Activated CD4-positive, alpha-beta T cell treated with anti-CD3 and anti-CD28 coated beads for 48 hours (primary cell): ENCODE results near the gene CASS4.

Experiments used
- DNase-seq: peaks from one replicate; pipeline ENCODE4 v3.0.0-alpha.2; 2020

Gene CASS4

GRCh38 chr20:56426026-56426425 lies 14.0 kb downstream of the CASS4 start:
- DNase-seq, result no peak

- DNase-seq, result no peak
Measured at GRCh38 chr20:56426926-56427325, 14.9 kb downstream of the CASS4 start.

- no peak for DNase-seq
Measured at GRCh38 chr20:56427797-56428196, 15.7 kb downstream of the CASS4 start.

GRCh38 chr20:56428410-56428809 lies 16.4 kb downstream of the CASS4 start:
- DNase-seq, result no peak

GRCh38 chr20:56428881-56429280 lies 16.8 kb downstream of the CASS4 start:
- DNase-seq, result no peak

GRCh38 chr20:56429502-56429901 lies 17.4 kb downstream of the CASS4 start:
- DNase-seq, result peak; percentile 55

- DNase-seq, result no peak
Measured at GRCh38 chr20:56429941-56430340, 17.9 kb downstream of the CASS4 start.

GRCh38 chr20:56430461-56430860 lies 18.4 kb downstream of the CASS4 start:
- no peak for DNase-seq

- no peak for DNase-seq
Measured at GRCh38 chr20:56430957-56431356, 18.9 kb downstream of the CASS4 start.

- DNase-seq, result no peak
Measured at GRCh38 chr20:56431471-56431870, 19.4 kb downstream of the CASS4 start.

GRCh38 chr20:56433221-56433879 lies 21.3 kb downstream of the CASS4 start:
- DNase-seq, result no peak

GRCh38 chr20:56433880-56434255 lies 21.8 kb downstream of the CASS4 start:
- DNase-seq, result no peak

- no peak for DNase-seq
Measured at GRCh38 chr20:56437196-56437960, 25.3 kb downstream of the CASS4 start.

- no peak for DNase-seq
Measured at GRCh38 chr20:56438284-56438683, 26.2 kb downstream of the CASS4 start.

- peak; percentile 24 for DNase-seq
Measured at GRCh38 chr20:56439771-56440291, 27.8 kb downstream of the CASS4 start.

- DNase-seq, result peak; percentile 63
Measured at GRCh38 chr20:56440346-56441007, 28.4 kb downstream of the CASS4 start.

- DNase-seq, result no peak
Measured at GRCh38 chr20:56442389-56443365, 30.6 kb downstream of the CASS4 start.

GRCh38 chr20:56443654-56444540 lies 31.8 kb downstream of the CASS4 start:
- no peak for DNase-seq

- DNase-seq, result no peak
Measured at GRCh38 chr20:56445130-56445529, 33.1 kb downstream of the CASS4 start.

- DNase-seq, result no peak
Measured at GRCh38 chr20:56445540-56445939, 33.5 kb downstream of the CASS4 start.

GRCh38 chr20:56447227-56447626 lies 35.2 kb downstream of the CASS4 start:
- DNase-seq, result no peak

GRCh38 chr20:56449459-56449858 lies 37.4 kb downstream of the CASS4 start:
- DNase-seq, result no peak
